ENCODE measurements around the gene KRTAP1-1.
"Not testable (repeated sequence)": the region's sequence is repeated elsewhere in the genome, so short reads cannot be mapped to it uniquely, and the experiment has no call there.

KRTAP1-1 gene

GRCh38 chr17:41003926-41004325 lies 37.3 kb downstream of the KRTAP1-1 start:
- no peak for DNase-seq (ENCODE audit: low read depth, low spot score)
- no peak overlapping the region for H3K4me3 ChIP-seq (ENCODE audit: low read depth, low read length)
- ChIA-PET CTCF (interaction anchor here (1.1 kb wide), 1 partner anchor 9 kb away, joined by 5 read pairs; no protein-coding TSS in a partner anchor), POLR2A (no interaction called here)
- TF ChIP-seq, protein P1, sequence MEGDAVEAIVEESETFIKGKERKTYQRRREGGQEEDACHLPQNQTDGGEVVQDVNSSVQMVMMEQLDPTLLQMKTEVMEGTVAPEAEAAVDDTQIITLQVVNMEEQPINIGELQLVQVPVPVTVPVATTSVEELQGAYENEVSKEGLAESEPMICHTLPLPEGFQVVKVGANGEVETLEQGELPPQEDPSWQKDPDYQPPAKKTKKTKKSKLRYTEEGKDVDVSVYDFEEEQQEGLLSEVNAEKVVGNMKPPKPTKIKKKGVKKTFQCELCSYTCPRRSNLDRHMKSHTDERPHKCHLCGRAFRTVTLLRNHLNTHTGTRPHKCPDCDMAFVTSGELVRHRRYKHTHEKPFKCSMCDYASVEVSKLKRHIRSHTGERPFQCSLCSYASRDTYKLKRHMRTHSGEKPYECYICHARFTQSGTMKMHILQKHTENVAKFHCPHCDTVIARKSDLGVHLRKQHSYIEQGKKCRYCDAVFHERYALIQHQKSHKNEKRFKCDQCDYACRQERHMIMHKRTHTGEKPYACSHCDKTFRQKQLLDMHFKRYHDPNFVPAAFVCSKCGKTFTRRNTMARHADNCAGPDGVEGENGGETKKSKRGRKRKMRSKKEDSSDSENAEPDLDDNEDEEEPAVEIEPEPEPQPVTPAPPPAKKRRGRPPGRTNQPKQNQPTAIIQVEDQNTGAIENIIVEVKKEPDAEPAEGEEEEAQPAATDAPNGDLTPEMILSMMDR (IDR thresholded peaks at IDR 0.05; ENCODE audit: insufficient read depth, low read length, missing control alignments) = no peak

DNA sequence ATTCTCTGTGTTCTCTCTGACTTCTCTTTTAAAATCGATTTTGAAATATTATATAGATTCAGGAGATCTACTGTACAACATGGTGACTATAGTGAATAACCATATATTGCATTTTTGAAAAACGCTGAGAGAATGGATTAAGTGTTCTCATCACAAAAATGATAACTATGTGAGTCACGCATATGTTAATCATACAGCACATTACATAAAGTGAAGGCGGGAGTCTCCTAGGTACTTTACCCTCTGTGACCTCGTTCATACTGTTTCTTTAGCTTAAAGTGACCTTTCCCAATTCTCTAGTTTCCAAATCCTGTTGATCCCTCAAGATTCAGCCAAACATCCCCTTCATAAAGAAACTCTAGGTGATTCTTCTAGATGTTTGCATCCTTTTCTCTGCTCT lies 38.4 kb downstream of the KRTAP1-1 start:
- CTCF ChIA-PET = no interaction called here
- POLR2A ChIA-PET = no interaction called here
- TF ChIP-seq, protein P1 (IDR thresholded peaks at IDR 0.05; ENCODE audit: insufficient read depth, low read length, missing control alignments) = no peak
- H3K4me3 ChIP-seq (ENCODE audit: low read depth, low read length) = no peak overlapping the region
- DNase-seq (ENCODE audit: low read depth, low spot score) = no peak

- ChIA-PET CTCF (no interaction called here), POLR2A (no interaction called here)
These were observed 39.5 kb downstream of the KRTAP1-1 start for GRCh38 chr17:41001795-41002194.

GRCh38 chr17:40999563-40999962 lies 41.7 kb downstream of the KRTAP1-1 start, which contains the start of gene KRTAP3-2:
Gene KRTAP3-2 (minus strand): TSS chr17:40999906. CDS start chr17:40999853, 53 bp downstream.
- POLR2A ChIA-PET; H3K4me3 ChIP-seq (ENCODE audit: low read depth, low read length); DNase-seq (ENCODE audit: low read depth, low spot score); CTCF ChIA-PET: not testable (repeated sequence)

More at GRCh38 chr17:41001795-41002194, 39.5 kb downstream of the KRTAP1-1 start:
- TF ChIP-seq, protein P1 (IDR thresholded peaks at IDR 0.05; ENCODE audit: insufficient read depth, low read length, missing control alignments) = no peak
- H3K4me3 ChIP-seq (ENCODE audit: low read depth, low read length) = no peak overlapping the region
- DNase-seq (ENCODE audit: low read depth, low spot score) = no peak

GRCh38 chr17:40997361-40997760 lies 43.9 kb downstream of the KRTAP1-1 start:
- ChIA-PET CTCF (no interaction called here), POLR2A (no interaction called here)
- TF ChIP-seq, protein P1 (IDR thresholded peaks at IDR 0.05; ENCODE audit: insufficient read depth, low read length, missing control alignments) = no peak
- H3K4me3 ChIP-seq (ENCODE audit: low read depth, low read length) = no peak overlapping the region
- DNase-seq (ENCODE audit: low read depth, low spot score) = no peak

GRCh38 chr17:40996829-40997228 lies 44.4 kb downstream of the KRTAP1-1 start:
- TF ChIP-seq, protein P1 (IDR thresholded peaks at IDR 0.05; ENCODE audit: insufficient read depth, low read length, missing control alignments) = no peak
- POLR2A ChIA-PET = no interaction called here
- DNase-seq (ENCODE audit: low read depth, low spot score) = no peak

DNA sequence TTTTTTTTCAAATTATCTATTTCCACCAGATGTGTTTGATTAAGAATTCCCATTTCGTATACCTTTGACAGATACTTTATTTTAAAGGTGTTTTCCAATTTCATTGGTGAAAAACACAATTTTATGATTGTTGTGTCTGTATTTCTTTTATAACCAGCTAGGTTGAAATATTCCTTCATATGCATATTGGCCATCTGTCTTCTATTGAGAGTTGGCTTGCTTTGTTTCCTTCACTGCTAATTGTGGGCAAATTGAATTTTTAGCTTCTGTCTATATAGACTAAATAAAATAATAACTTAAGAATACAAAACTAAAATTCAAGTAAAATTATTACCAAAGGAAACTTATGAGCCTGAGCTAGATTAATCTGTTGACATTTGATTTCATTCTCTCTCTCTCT lies 46.1 kb downstream of the KRTAP1-1 start:
- no peak overlapping the region for H3K4me3 ChIP-seq (ENCODE audit: low read depth, low read length)
- CTCF ChIA-PET = interaction anchor here (1.2 kb wide), 1 partner anchor 32 kb away, joined by 3 read pairs; no protein-coding TSS in a partner anchor
- DNase-seq (ENCODE audit: low read depth, low spot score) = no peak
- POLR2A ChIA-PET = no interaction called here
- TF ChIP-seq, protein P1 (IDR thresholded peaks at IDR 0.05; ENCODE audit: insufficient read depth, low read length, missing control alignments) = no peak

More at GRCh38 chr17:40996829-40997228, 44.4 kb downstream of the KRTAP1-1 start:
- CTCF ChIA-PET = no interaction called here
- no peak overlapping the region for H3K4me3 ChIP-seq (ENCODE audit: low read depth, low read length)

All from AG04449 (cell line).